Heart left ventricle (tissue), 13 donors: ENCODE measurements around the gene ILF2.

ENCODE experiments used
- POLR2A ChIP-seq, 2 donors: fragments of 450-650 bp; IDR thresholded peaks; one replicate each; pipeline ENCODE4 v1.6.1; 2017; ENCODE audit warnings: antibody characterized with exemption in 2 of 2, mild to moderate bottlenecking in 2 of 2, moderate library complexity in 2 of 2
- TF ChIP-seq, protein P1 (sequence below), 12 donors: fragments of 200-600 bp; sonication (generic) in 4 of 12; IDR thresholded peaks; one replicate each; pipeline versions ENCODE4 v1.5.0 to v1.8.0; 2018 to 2022; ENCODE audit warnings: antibody characterized with exemption in 12 of 12, mild to moderate bottlenecking in 5 of 12
- donor health status: ischemic (EF 13 %, LVEDD 7.1; RV severe dilation, severe dysfunction).
- donor health status: DM: no; HTN: yes; CAD: no.
- donor health status: DM: no; HTN: no; CAD: no.
- donor health status: ischemic (EF 25% LVEDD 6.9; RV normal size, moderate dysfunction).
- donor health status: ischemic (EF 25% LVEDD 5.7; RV mildly dilated, moderate dysfunction).
- donor health status: ischemic (EF 35%, LVEDD 5.7; RV mildly dilated, moderate dysfunction).
- donor health status: nonischemic (EF 11% LVEDD 7.7; RV severe dilation, severe dysfunction).
- donor health status: DM: yes; HTN: yes; CAD: no.
- donor health status: PGD.
- donor health status: ischemic (EF 29% LVEDD 5.4; RV normal size, mild dysfunction).
- donor health status: nonischemic (EF 23%, LVEDD 6.1; RV moderate dilation, normal function).

DNA sequence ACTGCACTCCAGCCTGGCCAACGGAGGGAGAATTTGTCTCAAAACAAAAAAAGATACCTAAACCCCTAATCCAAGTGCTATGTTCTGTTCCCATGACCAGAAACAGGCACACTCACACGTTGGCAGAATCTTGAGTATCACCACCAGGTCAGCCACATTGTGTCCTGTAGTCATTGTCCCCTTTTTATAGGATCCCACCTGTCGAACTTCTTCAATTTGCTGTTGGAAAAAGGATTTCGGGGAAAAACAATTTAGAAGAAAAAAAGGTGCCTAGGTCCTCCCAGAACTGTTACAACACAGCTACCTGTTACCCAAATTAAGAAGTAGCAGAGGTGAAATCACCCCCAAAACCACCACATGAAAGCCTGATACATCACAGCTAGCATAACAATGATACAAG is 3.4 kb downstream of the ILF2 start:
- TF ChIP-seq, protein P1, sequence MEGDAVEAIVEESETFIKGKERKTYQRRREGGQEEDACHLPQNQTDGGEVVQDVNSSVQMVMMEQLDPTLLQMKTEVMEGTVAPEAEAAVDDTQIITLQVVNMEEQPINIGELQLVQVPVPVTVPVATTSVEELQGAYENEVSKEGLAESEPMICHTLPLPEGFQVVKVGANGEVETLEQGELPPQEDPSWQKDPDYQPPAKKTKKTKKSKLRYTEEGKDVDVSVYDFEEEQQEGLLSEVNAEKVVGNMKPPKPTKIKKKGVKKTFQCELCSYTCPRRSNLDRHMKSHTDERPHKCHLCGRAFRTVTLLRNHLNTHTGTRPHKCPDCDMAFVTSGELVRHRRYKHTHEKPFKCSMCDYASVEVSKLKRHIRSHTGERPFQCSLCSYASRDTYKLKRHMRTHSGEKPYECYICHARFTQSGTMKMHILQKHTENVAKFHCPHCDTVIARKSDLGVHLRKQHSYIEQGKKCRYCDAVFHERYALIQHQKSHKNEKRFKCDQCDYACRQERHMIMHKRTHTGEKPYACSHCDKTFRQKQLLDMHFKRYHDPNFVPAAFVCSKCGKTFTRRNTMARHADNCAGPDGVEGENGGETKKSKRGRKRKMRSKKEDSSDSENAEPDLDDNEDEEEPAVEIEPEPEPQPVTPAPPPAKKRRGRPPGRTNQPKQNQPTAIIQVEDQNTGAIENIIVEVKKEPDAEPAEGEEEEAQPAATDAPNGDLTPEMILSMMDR (IDR thresholded peaks at IDR 0.05): no peak
- TF ChIP-seq POLR2A (IDR thresholded peaks at IDR 0.05): no peak
